Gastroesophageal sphincter (tissue), 4 donors: ENCODE results near the gene TGFB1. TPM values are rescaled to one million over a fixed set of nuclear protein-coding genes. Genes with fewer than 3 reads are reported as not detected.
A peak's percentile ranks its signal among the peaks of the same experiment; 100 is the strongest.

Source experiments
- ATAC-seq: fragments of 150-250 bp; one replicate; pipeline ENCODE4 v1.9.1; 2016; ENCODE audit warnings: mild to moderate bottlenecking, moderate library complexity
- H3K27ac ChIP-seq, 4 donors: fragments of 200-600 bp; sonication (generic) in 3 of 4; 1 replicate in 3 of 4; 2 replicates in 1 of 4; pipeline ENCODE4 v1.5.1; 2016 to 2019
- H3K27me3 ChIP-seq: fragments of 200-600 bp; sonication (generic); one replicate; pipeline ENCODE4 v1.5.1; 2019
- H3K36me3 ChIP-seq, 2 donors: fragments of 200-600 bp; sonication (generic); one replicate each; pipeline ENCODE4 v1.5.1; 2019; ENCODE audit warnings: control low read depth in 1 of 2
- H3K4me1 ChIP-seq, 3 donors: fragments of 200-600 bp; sonication (generic); 1 replicate in 2 of 3; 2 replicates in 1 of 3; pipeline ENCODE4 v1.5.1; 2016 to 2019; ENCODE audit warnings: control low read depth in 2 of 3
- H3K4me3 ChIP-seq, 2 donors: fragments of 200-600 bp; sonication (generic); one replicate each; pipeline ENCODE4 v1.5.1; 2019; ENCODE audit warnings: mild to moderate bottlenecking in 1 of 2, moderate library complexity in 1 of 2
- H3K9me3 ChIP-seq, 3 donors: fragments of 200-600 bp; sonication (generic); one replicate each; pipeline ENCODE4 v1.5.1; 2017 to 2019; ENCODE audit warnings: control low read depth in 2 of 3
- EP300 ChIP-seq: sonication (generic); formaldehyde crosslinking; IDR thresholded peaks from one replicate; pipeline ENCODE4 v1.6.1; 2017; ENCODE audit warnings: antibody characterized with exemption, mild to moderate bottlenecking
- POLR2A ChIP-seq, 2 donors: fragments of 450-650 bp; IDR thresholded peaks; one replicate each; pipeline ENCODE4 v1.6.1; 2017; ENCODE audit warnings: antibody characterized with exemption in 2 of 2, mild to moderate bottlenecking in 2 of 2, moderate library complexity in 1 of 2
- POLR2AphosphoS5 ChIP-seq: sonication (generic); formaldehyde crosslinking; IDR thresholded peaks from one replicate; pipeline ENCODE4 v1.6.1; 2017; ENCODE audit warnings: antibody characterized with exemption
- WGBS, 2 donors: methylation state at CpG; one replicate each; pipeline ENCODE4 v1.1.5; 2018; ENCODE audit warnings: low coverage in 1 of 2; 5-methylcytosine and 5-hydroxymethylcytosine counted together
- total RNA-seq, 4 donors: library from RNA; depleted of rRNA; stranded (reverse); fragments of >200 nt; gene quantifications; one replicate each; pipeline ENCODE4 v1.1.0, GENCODE V29; 2016
- TF ChIP-seq, protein P1 (sequence below), 4 experiments: fragments of 200-600 bp in 2 of 4; fragments of 450-650 bp in 2 of 4; sonication (generic) in 1 of 4; IDR thresholded peaks; one replicate each; pipeline ENCODE4 v1.5.1; 2017 to 2019; ENCODE audit warnings: antibody characterized with exemption in 4 of 4, mild to moderate bottlenecking in 2 of 4, moderate library complexity in 2 of 4

TGFB1 gene
- total RNA-seq, 4 donors from 2014 or later, result 12.9 to 39.3 (median 22.1) TPM

DNA sequence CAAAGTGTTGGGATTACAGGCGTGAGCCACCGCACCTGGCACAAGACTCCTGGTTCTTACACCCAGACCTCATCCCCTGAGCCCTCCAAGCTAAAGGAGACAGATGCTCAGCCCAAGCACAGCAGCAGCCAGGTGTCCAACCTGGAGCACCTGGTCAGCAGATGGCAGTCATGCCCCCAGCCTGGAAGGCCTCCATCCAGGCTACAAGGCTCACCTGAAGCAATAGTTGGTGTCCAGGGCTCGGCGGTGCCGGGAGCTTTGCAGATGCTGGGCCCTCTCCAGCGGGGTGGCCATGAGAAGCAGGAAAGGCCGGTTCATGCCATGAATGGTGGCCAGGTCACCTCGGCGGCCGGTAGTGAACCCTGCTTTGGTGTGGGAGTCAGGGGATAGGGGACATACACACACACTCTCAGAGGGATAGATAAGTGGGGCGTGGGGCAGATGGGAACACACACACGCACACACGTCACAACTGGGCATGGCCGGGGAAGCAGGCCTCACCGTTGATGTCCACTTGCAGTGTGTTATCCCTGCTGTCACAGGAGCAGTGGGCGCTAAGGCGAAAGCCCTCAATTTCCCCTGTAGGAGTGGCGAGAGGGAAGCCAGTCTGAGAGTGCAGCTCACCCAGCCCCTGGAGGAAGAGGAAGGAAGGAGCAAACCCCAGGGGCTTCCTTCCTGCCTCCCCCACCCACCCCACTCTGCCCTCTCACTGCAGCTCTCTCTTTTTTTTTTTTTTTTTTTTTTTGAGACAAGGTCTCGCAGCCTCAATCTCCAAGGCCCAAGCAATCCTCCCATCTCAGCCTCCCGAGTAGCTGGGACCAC is 11.8 kb downstream of the TGFB1 start:
- Histone ChIP-seq H3K27ac (no peak overlapping the region), H3K36me3 (peaks cover 0 to 96% of the 10 kb centered on the region in 2 donors), H3K27me3 (no peaks in the 10 kb centered on the region), H3K4me1 (no peaks in the 10 kb centered on the region), H3K9me3 (no peaks in the 10 kb centered on the region), H3K4me3 (no peak overlapping the region)
- TF ChIP-seq POLR2A (IDR thresholded peaks at IDR 0.05), result no peak
- TF ChIP-seq EP300, result no peak
- TF ChIP-seq POLR2AphosphoS5, result no peak
- TF ChIP-seq, protein P1, sequence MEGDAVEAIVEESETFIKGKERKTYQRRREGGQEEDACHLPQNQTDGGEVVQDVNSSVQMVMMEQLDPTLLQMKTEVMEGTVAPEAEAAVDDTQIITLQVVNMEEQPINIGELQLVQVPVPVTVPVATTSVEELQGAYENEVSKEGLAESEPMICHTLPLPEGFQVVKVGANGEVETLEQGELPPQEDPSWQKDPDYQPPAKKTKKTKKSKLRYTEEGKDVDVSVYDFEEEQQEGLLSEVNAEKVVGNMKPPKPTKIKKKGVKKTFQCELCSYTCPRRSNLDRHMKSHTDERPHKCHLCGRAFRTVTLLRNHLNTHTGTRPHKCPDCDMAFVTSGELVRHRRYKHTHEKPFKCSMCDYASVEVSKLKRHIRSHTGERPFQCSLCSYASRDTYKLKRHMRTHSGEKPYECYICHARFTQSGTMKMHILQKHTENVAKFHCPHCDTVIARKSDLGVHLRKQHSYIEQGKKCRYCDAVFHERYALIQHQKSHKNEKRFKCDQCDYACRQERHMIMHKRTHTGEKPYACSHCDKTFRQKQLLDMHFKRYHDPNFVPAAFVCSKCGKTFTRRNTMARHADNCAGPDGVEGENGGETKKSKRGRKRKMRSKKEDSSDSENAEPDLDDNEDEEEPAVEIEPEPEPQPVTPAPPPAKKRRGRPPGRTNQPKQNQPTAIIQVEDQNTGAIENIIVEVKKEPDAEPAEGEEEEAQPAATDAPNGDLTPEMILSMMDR (IDR thresholded peaks at IDR 0.05), result no peak
- ATAC-seq, result no peak
- WGBS, 2 donors, result 89 to 98% methylated on average over 5 to 12 of the region's 20 CpGs

DNA sequence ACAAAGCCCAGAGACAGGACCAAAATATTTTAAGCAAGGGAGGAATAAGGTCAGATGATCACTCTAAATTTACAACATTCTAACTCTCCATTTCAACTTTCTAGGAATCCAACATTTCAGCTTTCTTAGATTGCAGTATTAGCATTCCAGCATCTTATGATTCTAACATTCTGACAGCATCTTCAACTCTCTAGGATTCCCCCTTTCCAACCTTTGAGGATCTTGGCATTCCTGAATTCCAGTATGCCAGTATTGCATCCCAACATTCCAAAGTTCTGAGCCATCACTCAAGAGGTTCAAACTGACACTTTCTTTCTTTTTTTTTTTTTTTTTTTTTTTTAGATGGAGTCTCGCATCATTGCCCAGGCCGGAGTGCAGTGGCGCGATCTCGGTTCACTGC is 13.8 kb downstream of the TGFB1 start:
- no peaks in the 10 kb centered on the region for H3K27me3 ChIP-seq
- H3K27ac ChIP-seq, result no peak overlapping the region
- H3K9me3 ChIP-seq, result no peaks in the 10 kb centered on the region
- no peak for ATAC-seq
- TF ChIP-seq EP300 (no peak), POLR2AphosphoS5 (no peak), POLR2A (IDR thresholded peaks at IDR 0.05) (no peak)
- TF ChIP-seq, protein P1 (IDR thresholded peaks at IDR 0.05), result no peak
- peaks cover 0 to 94% of the 10 kb centered on the region in 2 donors for H3K36me3 ChIP-seq
- no peaks in the 10 kb centered on the region for H3K4me1 ChIP-seq
- WGBS, 2 donors, result 97% methylated on average over 5 of the region's 5 CpGs; no CpG with 5 or more reads in 1 of the 2 donors
- H3K4me3 ChIP-seq, result no peak overlapping the region

DNA sequence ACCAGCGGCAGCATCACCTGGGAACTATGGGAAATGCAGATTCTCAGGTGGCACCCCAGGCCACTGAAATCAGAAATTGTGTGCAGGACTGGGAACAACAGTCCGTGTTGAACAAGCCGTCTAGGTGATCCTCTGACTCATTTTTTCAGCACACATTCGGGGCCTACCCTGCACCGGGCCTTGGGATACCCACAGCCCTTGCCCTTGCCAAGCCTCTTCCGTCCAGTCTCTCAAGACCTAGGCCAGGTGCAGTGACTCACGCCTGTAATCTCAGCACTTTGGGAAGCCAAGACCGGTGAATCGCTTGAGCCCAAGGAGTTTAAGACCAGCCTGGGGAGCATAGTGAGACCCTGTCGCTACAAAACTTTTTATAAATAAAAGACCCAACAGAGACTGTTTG is 18.3 kb downstream of the TGFB1 start:
- no peak for TF ChIP-seq POLR2A (IDR thresholded peaks at IDR 0.05)
- TF ChIP-seq EP300, result no peak
- TF ChIP-seq POLR2AphosphoS5, result no peak
- TF ChIP-seq, protein P1 (IDR thresholded peaks at IDR 0.05), result no peak
- WGBS, 2 donors, result 92 to 93% methylated on average over 2 to 7 of the region's 10 CpGs
- Histone ChIP-seq H3K27me3 (no peaks in the 10 kb centered on the region), H3K27ac (no peak overlapping the region), H3K4me3 (no peak overlapping the region), H3K9me3 (no peaks in the 10 kb centered on the region), H3K4me1 (no peaks in the 10 kb centered on the region), H3K36me3 (peaks cover 0 to 92% of the 10 kb centered on the region in 2 donors)
- ATAC-seq, result no peak

DNA sequence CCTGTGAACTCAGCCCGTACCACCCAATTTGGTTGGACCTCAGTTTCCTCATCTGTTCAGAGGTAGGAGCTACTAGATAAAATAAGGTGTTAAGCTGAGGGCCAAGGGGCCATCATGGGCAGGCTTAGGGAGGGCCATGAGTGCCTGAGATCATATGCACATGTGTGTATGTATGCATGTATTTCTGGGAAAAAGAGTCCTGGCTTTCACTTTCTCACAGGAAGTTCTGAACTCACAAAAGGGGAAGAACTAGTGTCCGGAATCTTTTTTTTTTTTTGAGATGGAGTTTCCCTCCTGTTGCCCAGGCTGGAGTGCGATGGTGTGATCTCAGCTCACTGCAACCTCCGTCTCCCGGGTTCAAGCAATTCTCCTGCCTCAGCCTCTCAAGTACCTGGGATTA is 18.9 kb downstream of the TGFB1 start:
- no peak overlapping the region for H3K4me3 ChIP-seq
- no peaks in the 10 kb centered on the region for H3K27me3 ChIP-seq
- H3K36me3 ChIP-seq, result peaks cover 0 to 94% of the 10 kb centered on the region in 2 donors
- ATAC-seq, result no peak
- H3K9me3 ChIP-seq, result no peaks in the 10 kb centered on the region
- H3K27ac ChIP-seq, result peak overlapping the region in 1 of 4 donors; percentile 26
- H3K4me1 ChIP-seq, result no peaks in the 10 kb centered on the region
- TF ChIP-seq POLR2A (IDR thresholded peaks at IDR 0.05) (no peak), POLR2AphosphoS5 (no peak), EP300 (no peak)
- TF ChIP-seq, protein P1 (IDR thresholded peaks at IDR 0.05), result no peak
- 76% methylated on average over 5 of the region's 5 CpGs; no CpG with 5 or more reads in 1 of the 2 donors for WGBS, 2 donors

DNA sequence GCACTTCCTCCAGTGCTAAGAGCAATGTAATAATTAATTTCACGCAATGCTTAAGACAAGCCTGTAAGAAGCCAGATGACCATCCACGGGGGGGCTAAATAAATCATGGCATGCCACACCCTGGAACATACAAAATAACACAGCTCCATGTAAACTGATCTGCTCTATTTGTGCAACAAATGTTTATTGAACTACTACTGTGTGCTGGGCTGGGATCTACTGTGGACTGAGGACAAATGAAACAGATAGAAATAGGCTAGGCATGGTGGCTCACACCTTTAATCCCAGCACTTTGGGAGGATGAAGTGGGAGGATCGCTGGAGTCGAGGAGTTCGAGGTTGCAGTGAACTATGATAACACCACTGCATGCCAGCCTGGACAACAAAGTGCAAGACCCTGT is 21.3 kb downstream of the TGFB1 start:
- peaks cover 0 to 21% (median 11%) of the 10 kb centered on the region in 3 donors for H3K4me1 ChIP-seq
- no peak for ATAC-seq
- H3K9me3 ChIP-seq, result no peaks in the 10 kb centered on the region
- no peak overlapping the region for H3K27ac ChIP-seq
- no peaks in the 10 kb centered on the region for H3K27me3 ChIP-seq
- H3K4me3 ChIP-seq, result no peak overlapping the region
- peaks cover 0 to 89% of the 10 kb centered on the region in 2 donors for H3K36me3 ChIP-seq
- WGBS, 2 donors, result 80 to 100% methylated on average over 2 to 5 of the region's 5 CpGs
- TF ChIP-seq EP300, result no peak
- TF ChIP-seq POLR2AphosphoS5, result no peak
- TF ChIP-seq, protein P1 (IDR thresholded peaks at IDR 0.05), result no peak
- TF ChIP-seq POLR2A (IDR thresholded peaks at IDR 0.05), result no peak
